ENCODE measurements around the gene GPR155.

DNA sequence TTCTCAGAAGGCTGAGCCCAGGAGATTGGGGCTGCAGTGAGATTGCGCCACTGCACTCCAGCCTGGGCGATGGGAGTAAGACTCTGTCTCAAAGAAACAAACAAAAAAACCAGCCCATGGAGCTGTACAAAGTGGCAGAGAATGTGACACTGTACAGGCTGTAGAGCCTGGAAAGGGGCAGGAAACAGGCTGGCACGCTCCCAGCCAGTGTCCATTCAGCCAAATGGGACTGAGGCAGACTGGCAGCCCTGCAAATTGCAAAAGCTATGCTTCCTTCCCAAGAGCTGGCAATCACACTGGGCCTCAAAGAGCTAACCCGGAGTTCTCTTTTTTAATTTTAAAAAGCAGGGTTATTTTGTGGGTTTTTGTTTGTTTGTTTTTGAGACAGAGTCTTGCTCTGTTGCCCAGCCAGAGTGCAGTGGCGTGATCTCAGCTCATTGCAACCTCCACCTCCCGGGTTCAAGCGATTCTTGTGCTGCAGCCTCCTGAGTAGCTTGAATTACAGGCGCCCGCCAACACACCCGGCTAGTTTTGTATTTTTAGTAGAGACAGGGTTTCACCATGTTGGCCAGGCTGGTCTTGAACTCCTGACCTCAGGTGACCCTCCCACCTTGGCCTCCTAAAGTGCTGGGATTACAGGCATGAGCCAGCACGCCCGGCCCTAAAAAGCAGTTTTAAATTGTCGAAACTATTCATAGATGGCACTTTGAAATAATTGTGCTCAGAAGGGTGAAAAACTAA, 48.5 kb downstream of the GPR155 start:
- TF ChIP-seq EZH2phosphoT487 (IDR thresholded peaks at IDR 0.05; ENCODE audit: borderline replicate concordance, low read length): no peak
- TF ChIP-seq, protein P1, sequence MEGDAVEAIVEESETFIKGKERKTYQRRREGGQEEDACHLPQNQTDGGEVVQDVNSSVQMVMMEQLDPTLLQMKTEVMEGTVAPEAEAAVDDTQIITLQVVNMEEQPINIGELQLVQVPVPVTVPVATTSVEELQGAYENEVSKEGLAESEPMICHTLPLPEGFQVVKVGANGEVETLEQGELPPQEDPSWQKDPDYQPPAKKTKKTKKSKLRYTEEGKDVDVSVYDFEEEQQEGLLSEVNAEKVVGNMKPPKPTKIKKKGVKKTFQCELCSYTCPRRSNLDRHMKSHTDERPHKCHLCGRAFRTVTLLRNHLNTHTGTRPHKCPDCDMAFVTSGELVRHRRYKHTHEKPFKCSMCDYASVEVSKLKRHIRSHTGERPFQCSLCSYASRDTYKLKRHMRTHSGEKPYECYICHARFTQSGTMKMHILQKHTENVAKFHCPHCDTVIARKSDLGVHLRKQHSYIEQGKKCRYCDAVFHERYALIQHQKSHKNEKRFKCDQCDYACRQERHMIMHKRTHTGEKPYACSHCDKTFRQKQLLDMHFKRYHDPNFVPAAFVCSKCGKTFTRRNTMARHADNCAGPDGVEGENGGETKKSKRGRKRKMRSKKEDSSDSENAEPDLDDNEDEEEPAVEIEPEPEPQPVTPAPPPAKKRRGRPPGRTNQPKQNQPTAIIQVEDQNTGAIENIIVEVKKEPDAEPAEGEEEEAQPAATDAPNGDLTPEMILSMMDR (IDR thresholded peaks at IDR 0.05; ENCODE audit: low read depth, low read length, poor library complexity, severe bottlenecking): no peak

All from DOHH2 (cell line).